HepG2 (cell line): ENCODE results near the gene NFKBIZ. TPM values are rescaled to one million over a fixed set of nuclear protein-coding genes. Genes with fewer than 3 reads are reported as not detected.

Source experiments
- FOXA1 ChIP-seq, 2 experiments: fragments of 450-650 bp in 1 of 2; sonication (generic) in 1 of 2; formaldehyde crosslinking in 1 of 2; IDR thresholded peaks; 2 replicates each; pipeline versions ENCODE4 v1.4.0 to v1.6.1; 2016 to 2020; ENCODE audit warnings: missing genetic modification reagents in 1 of 2
- FOXA3 ChIP-seq: IDR thresholded peaks from 2 replicates; pipeline ENCODE4 v1.6.1; 2016; ENCODE audit warnings: missing genetic modification reagents, missing compliant biosample characterization
- FOXJ3 ChIP-seq: sonication (generic); formaldehyde crosslinking; IDR thresholded peaks from 2 replicates; pipeline ENCODE4 v1.4.0; 2020; ENCODE audit warnings: missing genetic modification reagents, mild to moderate bottlenecking, borderline replicate concordance
- FOXP1 ChIP-seq, 2 experiments: fragments of 450-650 bp in 1 of 2; IDR thresholded peaks; 2 replicates each; pipeline ENCODE4 v1.6.1; 2017 to 2018; ENCODE audit warnings: antibody characterized with exemption in 1 of 2
- ISL2 ChIP-seq: sonication (generic); formaldehyde crosslinking; IDR thresholded peaks from 2 replicates; pipeline ENCODE4 v1.5.0; 2020; ENCODE audit warnings: missing genetic modification reagents
- MIER3 ChIP-seq: IDR thresholded peaks from 2 replicates; pipeline ENCODE4 v1.6.1; 2016; ENCODE audit warnings: missing compliant biosample characterization, borderline replicate concordance
- NCOA2 ChIP-seq: sonication (generic); formaldehyde crosslinking; IDR thresholded peaks from 2 replicates; pipeline ENCODE4 v1.8.0; 2022; ENCODE audit warnings: inconsistent platforms
- NR2F6 ChIP-seq, 2 experiments: IDR thresholded peaks; 2 replicates each; pipeline ENCODE4 v1.6.1; 2016; ENCODE audit warnings: antibody characterized with exemption in 1 of 2, mild to moderate bottlenecking in 1 of 2
- POLR2G ChIP-seq: fragments of 200-400 bp; formaldehyde crosslinking; IDR thresholded peaks from 2 replicates; pipeline ENCODE4 v1.6.1; 2018; ENCODE audit warnings: mild to moderate bottlenecking, low read depth, low read length, moderate library complexity
- RARA ChIP-seq: IDR thresholded peaks from 2 replicates; pipeline ENCODE4 v1.6.1; 2016; ENCODE audit warnings: missing genetic modification reagents, missing compliant biosample characterization
- RBFOX2 ChIP-seq: fragments of 200-400 bp; formaldehyde crosslinking; IDR thresholded peaks from 2 replicates; pipeline ENCODE4 v1.6.1; 2017; ENCODE audit warnings: low read depth, mild to moderate bottlenecking, low read length
- RCOR2 ChIP-seq: IDR thresholded peaks from 2 replicates; pipeline ENCODE4 v1.6.1; 2016; ENCODE audit warnings: missing biosample characterization, missing genetic modification reagents
- RXRB ChIP-seq: IDR thresholded peaks from 2 replicates; pipeline ENCODE4 v1.6.1; 2016; ENCODE audit warnings: borderline replicate concordance, missing genetic modification reagents, missing compliant biosample characterization
- SATB2 ChIP-seq: sonication (generic); formaldehyde crosslinking; IDR thresholded peaks from 2 replicates; pipeline ENCODE4 v1.5.0; 2020; ENCODE audit warnings: missing genetic modification reagents
- TCF7 ChIP-seq: sonication (generic); IDR thresholded peaks from 2 replicates; pipeline ENCODE4 v1.6.1; 2016; ENCODE audit warnings: antibody characterized with exemption, low read depth
- THRA ChIP-seq: sonication (generic); formaldehyde crosslinking; IDR thresholded peaks from 2 replicates; pipeline ENCODE4 v1.4.0; 2020; ENCODE audit warnings: missing genetic modification reagents, borderline replicate concordance
- ZBTB25 ChIP-seq: IDR thresholded peaks from 2 replicates; pipeline ENCODE4 v1.6.1; 2018; ENCODE audit warnings: missing genetic modification reagents
- ZFP36L1 ChIP-seq: sonication (generic); formaldehyde crosslinking; IDR thresholded peaks from 2 replicates; pipeline ENCODE4 v1.8.0; 2022; ENCODE audit warnings: mild to moderate bottlenecking, missing genetic modification reagents, moderate library complexity
- ZNF614 ChIP-seq: IDR thresholded peaks from 2 replicates; pipeline ENCODE4 v1.6.1; 2018; ENCODE audit warnings: missing biosample characterization, missing genetic modification reagents, inconsistent platforms, borderline replicate concordance
- ZNF878 ChIP-seq: sonication (generic); formaldehyde crosslinking; IDR thresholded peaks from 2 replicates; pipeline ENCODE4 v1.8.1; 2023; ENCODE audit warnings: mild to moderate bottlenecking, missing genetic modification reagents, moderate library complexity
- polyA plus RNA-seq, 8 experiments: library from polyadenylated mRNA; depleted of rRNA in 3 of 8; stranded (reverse) in 7 of 8; unstranded in 1 of 8; fragments of >200 nt; fragmentation: Illumina TruSeq in 4 of 8; extraction: Trizol in 4 of 8; gene quantifications; 2 replicates each; pipeline versions ENCODE4 v1.2.1 to v1.2.3, GENCODE V29; 2011 to 2016; ENCODE audit warnings: low read depth in 4 of 8, missing spikeins in 1 of 8, mixed read lengths in 1 of 8; ENCODE audit not compliant: insufficient read depth in 1 of 8
- total RNA-seq, 5 experiments: library from RNA; depleted of rRNA; stranded (reverse); fragments of >200 nt; fragmentation: Illumina TruSeq; extraction: Trizol; gene quantifications; 2 replicates each; pipeline ENCODE4 v1.2.3, GENCODE V29; 2016; ENCODE audit warnings: low read depth in 1 of 5
- TF ChIP-seq, protein P1 (sequence below): IDR thresholded peaks from 2 replicates; pipeline ENCODE4 v1.6.1; 2016; ENCODE audit warnings: mild to moderate bottlenecking, missing biosample characterization, missing genetic modification reagents
- TF ChIP-seq, protein P2 (sequence below): sonication (generic); formaldehyde crosslinking; conservative IDR thresholded peaks from 2 replicates; pipeline ENCODE4 v1.4.0; 2020; ENCODE audit warnings: missing genetic modification reagents
- TF ChIP-seq, protein P3 (sequence below): sonication (generic); formaldehyde crosslinking; conservative IDR thresholded peaks from 2 replicates; pipeline ENCODE4 v1.8.1; 2023; ENCODE audit warnings: missing genetic modification reagents

NFKBIZ gene
- total and polyA plus RNA-seq, 2 of the 13 experiments (the other 11 are each of a cell fraction or from before 2014, with no cell fraction given), result 25.9 to 60.6 TPM

- 0 out of 2 replicates have a peak, but pooled peaks have one; percentile 58 for TF ChIP-seq SATB2 (CRISPR knock-in tag)
- peak; percentile 83 for TF ChIP-seq RARA (CRISPR knock-in tag)
- peak; percentile 86 for TF ChIP-seq FOXA3 (CRISPR knock-in tag)
- 0 out of 2 replicates have a peak, but pooled peaks have one; percentile 25 for TF ChIP-seq ZNF878 (CRISPR knock-in tag)
- no peak for TF ChIP-seq FOXP1 (IDR thresholded peaks at IDR 0.05)
- peak; percentile 59; the same call in 1 of the 2 replicates for TF ChIP-seq FOXP1 (CRISPR knock-in tag; IDR thresholded peaks at IDR 0.05)
- no peak for TF ChIP-seq ZFP36L1 (CRISPR knock-in tag)
- peak; percentile 85 for TF ChIP-seq TCF7
- TF ChIP-seq RXRB, result peak; percentile 67
- TF ChIP-seq, protein P1, sequence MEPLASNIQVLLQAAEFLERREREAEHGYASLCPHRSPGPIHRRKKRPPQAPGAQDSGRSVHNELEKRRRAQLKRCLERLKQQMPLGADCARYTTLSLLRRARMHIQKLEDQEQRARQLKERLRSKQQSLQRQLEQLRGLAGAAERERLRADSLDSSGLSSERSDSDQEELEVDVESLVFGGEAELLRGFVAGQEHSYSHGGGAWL, result no peak
- TF ChIP-seq MIER3 (CRISPR knock-in tag), result 0 out of 2 replicates have a peak, but pooled peaks have one; percentile 64
- peak; percentile 90 for TF ChIP-seq NCOA2
- TF ChIP-seq ZBTB25 (CRISPR knock-in tag), result no peak
- TF ChIP-seq THRA (CRISPR knock-in tag), result 0 out of 2 replicates have a peak, but pooled peaks have one; percentile 15
- 0 out of 2 replicates have a peak, but pooled peaks have one; percentile 17 for TF ChIP-seq RCOR2 (CRISPR knock-in tag)
- peak; percentile 38 for TF ChIP-seq RBFOX2
- peak; percentile 62 for TF ChIP-seq NR2F6 (IDR thresholded peaks at IDR 0.05)
- TF ChIP-seq NR2F6 (CRISPR knock-in tag; IDR thresholded peaks at IDR 0.05), result peak; percentile 44; the same call in 1 of the 2 replicates
- TF ChIP-seq ISL2 (CRISPR knock-in tag), result peak; percentile 89
- TF ChIP-seq, protein P2, sequence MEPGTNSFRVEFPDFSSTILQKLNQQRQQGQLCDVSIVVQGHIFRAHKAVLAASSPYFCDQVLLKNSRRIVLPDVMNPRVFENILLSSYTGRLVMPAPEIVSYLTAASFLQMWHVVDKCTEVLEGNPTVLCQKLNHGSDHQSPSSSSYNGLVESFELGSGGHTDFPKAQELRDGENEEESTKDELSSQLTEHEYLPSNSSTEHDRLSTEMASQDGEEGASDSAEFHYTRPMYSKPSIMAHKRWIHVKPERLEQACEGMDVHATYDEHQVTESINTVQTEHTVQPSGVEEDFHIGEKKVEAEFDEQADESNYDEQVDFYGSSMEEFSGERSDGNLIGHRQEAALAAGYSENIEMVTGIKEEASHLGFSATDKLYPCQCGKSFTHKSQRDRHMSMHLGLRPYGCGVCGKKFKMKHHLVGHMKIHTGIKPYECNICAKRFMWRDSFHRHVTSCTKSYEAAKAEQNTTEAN, result no peak
- no peak; the same call in 1 of the 2 replicates for TF ChIP-seq FOXJ3 (CRISPR knock-in tag)
- TF ChIP-seq, protein P3, sequence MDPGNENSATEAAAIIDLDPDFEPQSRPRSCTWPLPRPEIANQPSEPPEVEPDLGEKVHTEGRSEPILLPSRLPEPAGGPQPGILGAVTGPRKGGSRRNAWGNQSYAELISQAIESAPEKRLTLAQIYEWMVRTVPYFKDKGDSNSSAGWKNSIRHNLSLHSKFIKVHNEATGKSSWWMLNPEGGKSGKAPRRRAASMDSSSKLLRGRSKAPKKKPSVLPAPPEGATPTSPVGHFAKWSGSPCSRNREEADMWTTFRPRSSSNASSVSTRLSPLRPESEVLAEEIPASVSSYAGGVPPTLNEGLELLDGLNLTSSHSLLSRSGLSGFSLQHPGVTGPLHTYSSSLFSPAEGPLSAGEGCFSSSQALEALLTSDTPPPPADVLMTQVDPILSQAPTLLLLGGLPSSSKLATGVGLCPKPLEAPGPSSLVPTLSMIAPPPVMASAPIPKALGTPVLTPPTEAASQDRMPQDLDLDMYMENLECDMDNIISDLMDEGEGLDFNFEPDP (CRISPR knock-in tag), result no peak
- no peak for TF ChIP-seq ZNF614 (CRISPR knock-in tag)
- TF ChIP-seq FOXA1 (IDR thresholded peaks at IDR 0.05), result no peak
- peak; percentile 77 for TF ChIP-seq FOXA1 (CRISPR knock-in tag; IDR thresholded peaks at IDR 0.05)
- peak; percentile 43 for TF ChIP-seq POLR2G
Measured at GRCh38 chr3:101854608-101855304, 5.4 kb downstream of the NFKBIZ start (continued).
